ENCODE results near the gene DSG2. TPM values are rescaled to one million over a fixed set of nuclear protein-coding genes. Genes with fewer than 3 reads are reported as not detected.

DSG2 gene
- total and polyA plus RNA-seq, 2 of the 4 experiments (the other 2 are of a cell fraction): 1.8 to 2.3 TPM

DNA sequence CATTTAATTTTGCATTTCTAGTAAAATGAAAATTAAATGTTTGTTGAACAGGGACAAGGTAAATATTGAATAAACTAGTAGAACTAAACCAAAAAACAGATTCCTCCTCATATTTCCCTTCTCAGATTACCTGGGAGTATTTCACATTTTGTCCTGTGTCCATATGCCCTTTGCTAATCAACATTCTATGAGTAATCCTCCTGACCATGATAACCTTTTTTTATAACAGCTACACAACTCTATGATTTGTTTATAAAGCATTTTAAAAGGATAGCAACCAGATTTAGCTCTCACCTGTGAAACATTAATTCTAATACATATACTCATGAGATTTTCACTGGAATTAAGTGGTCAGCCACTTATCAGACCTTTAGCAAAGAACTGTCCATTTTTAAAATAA is 7.1 kb upstream of the DSG2 start:
- no peak overlapping the region for H2AFZ ChIP-seq (replicated peaks; ENCODE audit: low read length, poor library complexity)
- ATAC-seq (ENCODE audit: low read depth) (no peak), DNase-seq (no peak)
- H3K9me1 ChIP-seq (ENCODE audit: insufficient read depth, low read length): no peaks in the 10 kb centered on the region
- H4K20me1 ChIP-seq (ENCODE audit: insufficient read depth, low read length): no peaks in the 10 kb centered on the region
- no peak overlapping the region for H3K9ac ChIP-seq (ENCODE audit: low read depth, low read length)
- H4K5ac ChIP-seq (ENCODE audit: low read depth, low read length): no peak overlapping the region
- H4K91ac ChIP-seq (ENCODE audit: insufficient read depth, low read depth, low read length): no peak overlapping the region
- no peak overlapping the region for H2AK9ac ChIP-seq (replicated peaks; ENCODE audit: low read depth, low read length, poor library complexity)
- no peaks in the 10 kb centered on the region for H3K36me3 ChIP-seq (ENCODE audit: control insufficient read depth, insufficient read depth, low read length)
- H4K8ac ChIP-seq (ENCODE audit: low read depth in 2 of 2, low read length in 2 of 2): no peak overlapping the region
- no peak overlapping the region for H3K4me3 ChIP-seq (ENCODE audit: insufficient read depth, low read depth, low read length)
- H2BK5ac ChIP-seq (ENCODE audit: low read depth, low read length, poor library complexity, severe bottlenecking): no peak overlapping the region
- CTCF ChIA-PET: no interaction called here
- TF ChIP-seq MAZ (IDR thresholded peaks at IDR 0.05; ENCODE audit: borderline replicate concordance, low read depth, low read length) (no peak), MAFK (IDR thresholded peaks at IDR 0.05; ENCODE audit: low read depth, low read length) (no peak), SMC3 (IDR thresholded peaks at IDR 0.05; ENCODE audit: low read depth, low read length) (no peak), CEBPB (IDR thresholded peaks at IDR 0.05; ENCODE audit: low read depth, low read length) (no peak), POLR2A (IDR thresholded peaks at IDR 0.05; ENCODE audit: low read depth, low read length) (no peak), RCOR1 (IDR thresholded peaks at IDR 0.05; ENCODE audit: insufficient replicate concordance, low read length) (no peak), NFE2L2 (IDR thresholded peaks at IDR 0.05; ENCODE audit: low read depth, low read length) (no peak), FOS (IDR thresholded peaks at IDR 0.05; ENCODE audit: low read depth, low read length) (no peak), RAD21 (IDR thresholded peaks at IDR 0.05; ENCODE audit: low read length) (no peak), BHLHE40 (IDR thresholded peaks at IDR 0.05; ENCODE audit: low read depth, low read length) (no peak), RFX5 (IDR thresholded peaks at IDR 0.05; ENCODE audit: low read depth, low read length) (no peak), MXI1 (IDR thresholded peaks at IDR 0.05; ENCODE audit: borderline replicate concordance, low read depth, low read length) (no peak), CHD1 (IDR thresholded peaks at IDR 0.05; ENCODE audit: low read depth, low read length) (no peak)
- TF ChIP-seq, protein P1, sequence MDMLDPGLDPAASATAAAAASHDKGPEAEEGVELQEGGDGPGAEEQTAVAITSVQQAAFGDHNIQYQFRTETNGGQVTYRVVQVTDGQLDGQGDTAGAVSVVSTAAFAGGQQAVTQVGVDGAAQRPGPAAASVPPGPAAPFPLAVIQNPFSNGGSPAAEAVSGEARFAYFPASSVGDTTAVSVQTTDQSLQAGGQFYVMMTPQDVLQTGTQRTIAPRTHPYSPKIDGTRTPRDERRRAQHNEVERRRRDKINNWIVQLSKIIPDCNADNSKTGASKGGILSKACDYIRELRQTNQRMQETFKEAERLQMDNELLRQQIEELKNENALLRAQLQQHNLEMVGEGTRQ (IDR thresholded peaks at IDR 0.05; ENCODE audit: low read depth, low read length): no peak
- TF ChIP-seq, protein P2, sequence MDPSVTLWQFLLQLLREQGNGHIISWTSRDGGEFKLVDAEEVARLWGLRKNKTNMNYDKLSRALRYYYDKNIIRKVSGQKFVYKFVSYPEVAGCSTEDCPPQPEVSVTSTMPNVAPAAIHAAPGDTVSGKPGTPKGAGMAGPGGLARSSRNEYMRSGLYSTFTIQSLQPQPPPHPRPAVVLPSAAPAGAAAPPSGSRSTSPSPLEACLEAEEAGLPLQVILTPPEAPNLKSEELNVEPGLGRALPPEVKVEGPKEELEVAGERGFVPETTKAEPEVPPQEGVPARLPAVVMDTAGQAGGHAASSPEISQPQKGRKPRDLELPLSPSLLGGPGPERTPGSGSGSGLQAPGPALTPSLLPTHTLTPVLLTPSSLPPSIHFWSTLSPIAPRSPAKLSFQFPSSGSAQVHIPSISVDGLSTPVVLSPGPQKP (IDR thresholded peaks at IDR 0.05; ENCODE audit: borderline replicate concordance, low read depth, low read length): no peak
- TF ChIP-seq, protein P3, sequence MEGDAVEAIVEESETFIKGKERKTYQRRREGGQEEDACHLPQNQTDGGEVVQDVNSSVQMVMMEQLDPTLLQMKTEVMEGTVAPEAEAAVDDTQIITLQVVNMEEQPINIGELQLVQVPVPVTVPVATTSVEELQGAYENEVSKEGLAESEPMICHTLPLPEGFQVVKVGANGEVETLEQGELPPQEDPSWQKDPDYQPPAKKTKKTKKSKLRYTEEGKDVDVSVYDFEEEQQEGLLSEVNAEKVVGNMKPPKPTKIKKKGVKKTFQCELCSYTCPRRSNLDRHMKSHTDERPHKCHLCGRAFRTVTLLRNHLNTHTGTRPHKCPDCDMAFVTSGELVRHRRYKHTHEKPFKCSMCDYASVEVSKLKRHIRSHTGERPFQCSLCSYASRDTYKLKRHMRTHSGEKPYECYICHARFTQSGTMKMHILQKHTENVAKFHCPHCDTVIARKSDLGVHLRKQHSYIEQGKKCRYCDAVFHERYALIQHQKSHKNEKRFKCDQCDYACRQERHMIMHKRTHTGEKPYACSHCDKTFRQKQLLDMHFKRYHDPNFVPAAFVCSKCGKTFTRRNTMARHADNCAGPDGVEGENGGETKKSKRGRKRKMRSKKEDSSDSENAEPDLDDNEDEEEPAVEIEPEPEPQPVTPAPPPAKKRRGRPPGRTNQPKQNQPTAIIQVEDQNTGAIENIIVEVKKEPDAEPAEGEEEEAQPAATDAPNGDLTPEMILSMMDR (conservative IDR thresholded peaks at IDR 0.05; ENCODE audit: low read depth, low read length): no peak
- H3K79me1 ChIP-seq (ENCODE audit: low read depth in 1 of 2, low read length in 2 of 2): no peaks in the 10 kb centered on the region
- no peak overlapping the region for H3K4ac ChIP-seq (ENCODE audit: low read depth, low read length)
- in situ Hi-C loops (cut with MboI; ENCODE audit: low sequenced_read_pairs) (no loop called here), intact Hi-C loops (cut with micrococcal nuclease) (no loop called here), dilution Hi-C loops (cut with HindIII; ENCODE audit: low sequenced_read_pairs, unreplicated experiment) (no loop called here)
- H3K27ac ChIP-seq (ENCODE audit: insufficient read depth, low read length): no peak overlapping the region
- H3K18ac ChIP-seq (ENCODE audit: low read depth, low read length): no peak overlapping the region
- no TSS peak for BruUV-seq (replicated peaks)
- POLR2A ChIA-PET (ENCODE audit: unreplicated experiment): no interaction called here
- H2BK15ac ChIP-seq (ENCODE audit: low read depth, low read length): no peak overlapping the region
- H3K56ac ChIP-seq (ENCODE audit: extremely low read depth, insufficient read depth, low read length): no peak overlapping the region
- H3K4me2 ChIP-seq (ENCODE audit: low read depth, low read length): no peak overlapping the region
- H3K23ac ChIP-seq (ENCODE audit: low read depth, low read length): no peak overlapping the region
- H3K9me3 ChIP-seq (ENCODE audit: control insufficient read depth, insufficient read depth, low read length): no peaks in the 10 kb centered on the region
- no peak overlapping the region for H2AK5ac ChIP-seq (ENCODE audit: low read depth, low read length)
- no peak overlapping the region for H2BK20ac ChIP-seq (ENCODE audit: low read depth, low read length)
- 0 out of 2 replicates have a peak, but pooled peaks cover 2% of the 10 kb centered on the region for H3K4me1 ChIP-seq (ENCODE audit: control insufficient read depth, insufficient read depth, low read length)
- H3K27me3 ChIP-seq (ENCODE audit: control insufficient read depth, insufficient read depth, low read length): no peaks in the 10 kb centered on the region
- H2BK120ac ChIP-seq (ENCODE audit: low read depth, low read length): no peak overlapping the region
- H3K14ac ChIP-seq (replicated peaks; ENCODE audit: low read depth, low read length): no peak overlapping the region

All from IMR-90 (cell line).